HG03342 (cell line): ENCODE data around the gene ITSN1.

Experiments used
- ATAC-seq: cut with Tn5 transposase; IDR thresholded peaks from one replicate; pipeline ENCODE4 v1.9.1; 2021; ENCODE audit warnings: mild to moderate bottlenecking, moderate library complexity; ENCODE audit not compliant: unreplicated experiment

Gene ITSN1

DNA sequence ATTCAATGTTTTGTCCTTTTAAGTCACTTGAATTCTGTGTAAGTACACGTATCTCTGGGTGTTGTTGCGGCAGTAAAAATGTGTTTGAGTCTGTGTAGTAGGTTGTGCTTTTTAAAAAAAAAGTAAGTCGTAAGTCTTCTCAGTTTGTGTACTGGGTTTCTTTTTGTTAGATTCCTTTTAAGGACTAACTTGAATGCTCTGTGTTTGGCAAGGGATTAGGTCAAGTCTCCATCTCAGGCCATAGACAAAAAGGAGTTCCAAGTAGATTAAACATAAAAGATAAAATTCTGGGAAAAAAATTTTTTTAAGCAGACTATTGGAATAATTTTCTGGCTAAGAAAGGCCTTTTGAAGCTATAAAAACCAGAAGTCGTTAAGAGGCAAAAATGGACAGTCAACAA lies 160.2 kb downstream of the ITSN1 start:
- ATAC-seq: no peak

DNA sequence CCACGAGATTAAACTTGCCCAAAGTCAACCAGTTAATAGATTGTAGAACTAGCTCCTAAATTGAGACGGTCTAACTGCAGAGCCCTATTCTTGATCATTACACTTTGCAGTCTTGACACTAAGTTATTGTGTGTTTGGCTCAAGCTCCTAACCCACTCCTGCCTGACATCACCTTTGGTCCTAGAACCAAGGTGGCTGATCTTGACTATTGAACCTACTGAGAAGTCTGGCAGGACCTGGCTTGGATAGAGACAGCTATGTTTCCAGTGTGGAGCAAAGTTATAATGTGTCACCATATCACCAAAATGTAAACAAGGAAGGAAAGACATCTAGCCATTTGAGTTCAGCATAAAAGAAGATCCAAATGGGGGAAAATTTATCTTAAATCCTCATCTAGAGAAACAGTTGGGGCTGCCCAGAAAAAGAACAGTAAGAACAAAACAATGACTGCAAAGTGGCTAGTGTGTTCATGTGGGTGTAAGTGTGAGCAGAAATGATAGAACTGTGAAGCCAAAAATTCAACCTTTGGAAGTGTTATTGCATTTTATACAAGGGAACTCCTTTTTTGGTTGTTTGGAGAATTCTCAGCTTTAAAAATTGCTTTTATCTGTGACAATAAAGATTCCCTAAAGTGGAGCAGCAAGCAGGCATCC lies 166.5 kb downstream of the ITSN1 start:
- no peak for ATAC-seq

DNA sequence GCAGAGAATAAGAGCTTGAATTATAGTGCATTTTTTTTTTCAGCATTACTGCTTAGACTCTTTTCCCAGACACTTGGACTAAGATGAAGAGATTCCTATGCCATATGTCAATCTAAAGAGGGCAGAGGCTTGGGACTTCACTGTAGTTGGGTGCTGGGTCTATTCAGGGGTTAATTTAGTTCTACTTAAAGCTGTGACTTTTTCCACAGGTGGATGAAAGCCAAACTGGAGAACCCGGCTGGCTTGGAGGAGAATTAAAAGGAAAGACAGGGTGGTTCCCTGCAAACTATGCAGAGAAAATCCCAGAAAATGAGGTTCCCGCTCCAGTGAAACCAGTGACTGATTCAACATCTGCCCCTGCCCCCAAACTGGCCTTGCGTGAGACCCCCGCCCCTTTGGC lies 168.5 kb downstream of the ITSN1 start:
- no peak for ATAC-seq

DNA sequence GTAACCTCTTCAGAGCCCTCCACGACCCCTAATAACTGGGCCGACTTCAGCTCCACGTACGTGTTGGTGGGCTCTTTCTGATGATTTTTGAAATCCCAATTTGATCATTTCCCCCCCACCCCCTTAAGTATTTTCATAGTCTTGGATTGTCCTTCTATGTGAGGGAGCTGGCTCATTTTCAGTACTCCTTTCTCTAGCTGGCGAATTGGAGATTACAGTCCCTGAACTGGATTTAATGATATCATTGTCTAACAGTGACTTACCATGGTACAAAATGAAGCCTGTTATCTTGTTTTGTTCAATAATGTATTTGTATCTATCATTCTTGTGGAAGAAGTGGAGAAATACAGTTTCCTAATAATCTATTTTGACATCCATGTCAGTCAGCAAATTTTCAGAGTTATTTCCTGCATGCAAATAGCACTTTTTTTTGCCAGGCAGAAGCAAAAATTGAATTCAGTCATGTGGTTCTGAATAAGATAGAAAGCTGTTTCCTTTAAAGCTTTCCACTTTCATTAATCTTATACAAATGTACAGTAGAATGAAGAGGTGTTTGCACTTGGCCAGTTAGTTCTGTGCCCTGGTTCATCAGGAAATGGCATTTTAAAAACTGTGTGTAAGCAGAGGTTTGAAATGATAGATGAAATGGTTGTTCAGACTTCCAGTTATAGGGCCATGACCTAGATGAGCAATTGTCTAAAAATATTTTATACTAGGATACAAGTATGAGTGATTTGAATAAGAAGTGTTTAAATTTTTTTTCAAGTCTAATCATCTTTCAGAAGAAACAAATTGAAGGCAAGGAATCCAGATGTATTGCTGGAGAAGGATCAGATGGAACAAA lies 169.1 kb downstream of the ITSN1 start:
- no peak for ATAC-seq

DNA sequence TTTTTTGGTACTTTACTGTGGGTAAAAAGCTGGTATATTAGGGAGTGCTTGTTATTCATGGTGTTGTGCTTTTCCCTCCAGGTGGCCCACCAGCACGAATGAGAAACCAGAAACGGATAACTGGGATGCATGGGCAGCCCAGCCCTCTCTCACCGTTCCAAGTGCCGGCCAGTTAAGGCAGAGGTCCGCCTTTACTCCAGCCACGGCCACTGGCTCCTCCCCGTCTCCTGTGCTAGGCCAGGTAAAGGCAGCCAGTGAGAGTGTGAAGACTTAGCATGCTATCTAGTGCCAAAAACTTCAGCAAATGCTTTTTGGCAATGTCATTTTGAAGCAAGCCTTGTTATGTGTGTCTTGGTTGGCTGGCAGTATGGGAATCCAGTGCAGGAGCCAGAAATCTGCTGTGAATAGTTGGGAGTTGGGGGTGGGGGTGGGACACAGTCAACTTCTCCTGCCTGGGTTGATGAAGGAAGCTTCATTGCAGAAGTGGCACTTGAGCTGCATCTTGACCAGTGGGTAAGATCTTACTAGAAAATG lies 171.6 kb downstream of the ITSN1 start:
- ATAC-seq: no peak

DNA sequence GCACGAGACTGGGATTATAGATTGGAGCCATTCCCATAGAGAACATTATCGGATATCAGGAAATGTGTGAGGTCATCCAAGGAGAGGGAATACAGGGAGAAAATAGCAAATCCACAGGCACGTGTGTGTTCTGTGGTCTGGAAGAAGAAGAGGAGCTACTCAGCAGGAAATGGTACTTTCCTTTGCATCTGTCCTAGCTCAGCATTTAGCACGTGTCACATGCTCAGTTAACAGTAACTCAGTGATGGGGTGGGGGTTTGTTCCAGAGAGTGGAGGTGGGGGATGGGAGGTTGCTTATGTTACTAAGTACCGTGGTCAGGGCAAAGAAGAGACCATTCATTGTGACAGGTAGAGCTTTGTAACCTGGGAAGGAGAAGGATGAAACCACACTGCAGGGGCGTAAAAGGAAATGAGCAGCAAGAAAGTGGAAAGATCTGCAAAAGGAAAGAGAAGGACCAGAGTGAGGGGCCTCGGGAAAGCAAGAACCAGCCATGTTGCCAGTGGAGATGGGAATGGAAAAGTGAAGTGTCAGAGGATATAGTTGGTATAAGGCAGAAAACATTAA lies 172.9 kb downstream of the ITSN1 start:
- ATAC-seq: no peak

DNA sequence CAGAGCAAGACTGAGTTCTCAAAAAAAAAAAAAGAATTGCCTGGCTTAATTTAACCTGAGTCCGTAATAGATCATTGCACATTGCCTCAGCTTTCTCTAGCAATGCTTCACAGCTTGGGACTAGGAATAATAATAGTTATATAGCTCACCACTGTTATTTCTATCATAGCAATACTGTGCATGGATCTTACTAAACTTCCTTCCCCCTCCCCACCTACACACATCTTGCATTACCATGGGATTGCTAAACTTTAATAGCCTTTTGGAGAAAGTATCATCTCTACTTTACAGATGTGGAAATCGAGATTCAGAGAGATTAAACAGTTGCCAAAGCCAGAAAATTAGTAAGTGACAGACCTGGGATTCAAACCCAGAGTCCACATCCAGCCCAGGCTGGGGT lies 173.9 kb downstream of the ITSN1 start:
- ATAC-seq: no peak

DNA sequence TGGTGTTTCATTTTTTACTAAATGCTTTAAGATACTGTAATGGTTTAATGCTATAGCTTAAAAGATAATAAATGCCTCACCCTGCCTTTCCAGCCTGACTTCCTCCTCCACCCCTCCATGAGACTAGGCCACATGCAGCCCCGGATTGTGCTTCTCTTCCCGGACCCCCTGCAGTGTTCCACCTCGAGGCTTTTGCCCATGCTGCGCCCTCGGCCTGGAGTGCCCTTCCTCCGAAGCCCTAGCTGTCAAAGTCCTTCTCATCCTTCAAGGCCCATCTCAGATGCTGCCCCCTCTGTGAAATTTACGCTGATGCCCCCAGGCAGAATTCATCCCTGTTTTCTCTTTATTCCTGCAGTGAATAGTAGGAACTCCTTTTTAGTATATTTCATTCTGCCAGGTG lies 174.8 kb downstream of the ITSN1 start:
- no peak for ATAC-seq

DNA sequence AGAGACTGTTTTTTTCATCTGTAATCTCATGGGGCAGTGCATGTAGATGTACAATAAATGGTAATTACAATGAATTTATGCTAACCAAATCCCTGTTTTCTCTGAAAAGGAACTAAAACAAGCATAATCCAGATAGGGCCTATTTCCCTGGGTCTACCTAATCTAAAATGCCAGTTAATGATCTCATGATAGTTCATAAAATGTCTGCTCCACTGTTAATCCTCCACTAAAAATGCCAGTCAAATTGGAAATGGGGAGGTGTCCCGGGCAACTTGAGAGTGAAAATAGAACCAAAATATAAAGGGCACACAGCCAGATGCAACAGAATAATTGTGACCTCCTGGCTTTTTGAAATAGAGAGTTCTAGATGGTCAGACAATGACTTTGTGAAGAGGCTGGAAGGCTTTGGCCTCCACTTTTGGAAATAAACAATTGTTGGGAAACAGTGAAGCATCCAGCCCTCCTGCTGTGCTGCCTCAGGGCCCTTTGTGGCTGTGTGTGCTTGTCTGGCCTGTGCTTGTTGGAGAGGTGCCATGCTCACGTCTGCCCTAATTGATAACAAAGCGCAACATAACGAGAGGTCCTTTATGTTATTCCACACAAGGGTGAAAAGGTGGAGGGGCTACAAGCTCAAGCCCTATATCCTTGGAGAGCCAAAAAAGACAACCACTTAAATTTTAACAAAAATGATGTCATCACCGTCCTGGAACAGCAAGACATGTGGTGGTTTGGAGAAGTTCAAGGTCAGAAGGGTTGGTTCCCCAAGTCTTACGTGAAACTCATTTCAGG lies 175.6 kb downstream of the ITSN1 start:
- ATAC-seq: no peak

DNA sequence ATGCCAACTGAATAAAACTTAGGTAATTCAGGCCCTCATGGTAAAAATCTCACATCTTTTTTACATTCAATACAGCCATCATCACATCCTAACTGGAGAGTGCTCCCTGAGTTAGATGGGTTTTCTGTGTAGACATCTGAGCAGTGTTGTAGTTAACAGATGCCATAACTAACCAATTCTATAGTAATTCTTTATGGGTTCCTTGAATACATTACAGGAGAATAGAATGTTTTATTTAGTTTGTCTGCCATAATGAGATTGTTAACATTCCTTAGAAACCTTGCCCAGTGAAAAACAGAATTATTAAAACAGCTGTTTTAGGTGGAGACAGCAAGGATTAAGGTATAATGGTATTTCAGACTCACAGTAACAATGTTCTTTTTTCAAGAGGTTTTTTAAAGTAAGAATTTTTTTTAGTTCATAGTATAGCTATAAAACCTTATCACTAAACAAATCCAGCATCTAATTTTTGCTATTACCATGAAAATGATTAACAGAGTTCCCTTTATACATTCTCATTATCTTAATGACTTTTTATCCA lies 178.0 kb downstream of the ITSN1 start:
- no peak for ATAC-seq

DNA sequence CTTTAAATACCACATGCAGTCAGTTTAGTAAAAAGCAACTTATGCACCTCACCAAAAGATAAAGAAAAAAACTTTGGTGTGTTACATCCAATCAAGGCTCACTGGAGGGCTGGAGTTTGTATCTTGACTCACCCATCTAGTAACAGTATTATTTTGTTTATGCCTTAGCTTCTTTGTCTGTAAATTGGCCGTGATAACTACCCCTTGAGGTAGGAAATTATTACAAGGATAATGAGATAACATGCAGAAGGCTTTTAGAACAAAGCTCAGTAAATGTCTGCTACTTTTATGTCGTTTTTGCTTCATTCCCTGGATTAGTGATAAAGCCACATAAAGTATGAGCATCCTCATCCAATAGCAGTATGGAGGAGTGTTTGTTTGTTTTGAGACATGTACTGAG lies 178.5 kb downstream of the ITSN1 start:
- ATAC-seq: no peak

DNA sequence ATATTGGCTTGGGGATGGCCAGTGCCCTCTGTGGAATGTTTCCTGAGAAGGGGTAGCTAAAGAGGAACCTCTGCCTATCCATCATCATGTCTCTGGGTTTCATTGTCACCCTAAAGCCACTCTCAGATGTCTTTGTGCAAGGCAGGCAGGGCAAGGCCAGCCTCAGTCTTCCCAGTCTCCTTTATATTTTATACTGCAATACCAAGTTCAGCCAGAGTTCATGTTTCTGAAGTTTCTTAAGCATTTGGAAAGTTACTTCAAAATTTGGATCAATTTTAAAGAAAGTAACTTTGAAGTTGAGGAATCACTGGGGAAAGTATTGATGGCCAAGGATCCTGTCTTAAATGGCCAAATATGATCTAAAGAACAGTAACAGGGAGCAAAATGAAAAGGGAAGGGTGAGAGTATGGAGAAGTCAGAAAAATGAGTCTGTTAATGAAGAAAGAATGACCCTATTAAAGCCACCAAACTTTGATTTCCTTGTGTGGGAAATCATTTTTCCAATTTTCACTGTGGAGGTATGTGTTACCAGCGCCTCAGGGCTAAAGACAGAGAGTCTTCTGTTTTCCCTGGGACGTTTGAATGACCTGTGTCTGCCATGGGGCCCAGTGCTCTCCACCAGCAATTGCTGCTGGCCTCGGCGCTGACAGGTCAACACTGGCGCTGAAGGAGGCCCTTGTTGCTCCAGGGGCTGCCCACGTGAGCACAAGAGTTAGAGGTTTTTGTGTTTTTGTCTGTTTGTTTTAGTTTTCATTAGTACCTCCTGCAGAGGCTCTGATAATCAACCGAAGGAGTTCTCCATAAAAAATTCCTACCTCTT lies 179.4 kb downstream of the ITSN1 start:
- no peak for ATAC-seq

DNA sequence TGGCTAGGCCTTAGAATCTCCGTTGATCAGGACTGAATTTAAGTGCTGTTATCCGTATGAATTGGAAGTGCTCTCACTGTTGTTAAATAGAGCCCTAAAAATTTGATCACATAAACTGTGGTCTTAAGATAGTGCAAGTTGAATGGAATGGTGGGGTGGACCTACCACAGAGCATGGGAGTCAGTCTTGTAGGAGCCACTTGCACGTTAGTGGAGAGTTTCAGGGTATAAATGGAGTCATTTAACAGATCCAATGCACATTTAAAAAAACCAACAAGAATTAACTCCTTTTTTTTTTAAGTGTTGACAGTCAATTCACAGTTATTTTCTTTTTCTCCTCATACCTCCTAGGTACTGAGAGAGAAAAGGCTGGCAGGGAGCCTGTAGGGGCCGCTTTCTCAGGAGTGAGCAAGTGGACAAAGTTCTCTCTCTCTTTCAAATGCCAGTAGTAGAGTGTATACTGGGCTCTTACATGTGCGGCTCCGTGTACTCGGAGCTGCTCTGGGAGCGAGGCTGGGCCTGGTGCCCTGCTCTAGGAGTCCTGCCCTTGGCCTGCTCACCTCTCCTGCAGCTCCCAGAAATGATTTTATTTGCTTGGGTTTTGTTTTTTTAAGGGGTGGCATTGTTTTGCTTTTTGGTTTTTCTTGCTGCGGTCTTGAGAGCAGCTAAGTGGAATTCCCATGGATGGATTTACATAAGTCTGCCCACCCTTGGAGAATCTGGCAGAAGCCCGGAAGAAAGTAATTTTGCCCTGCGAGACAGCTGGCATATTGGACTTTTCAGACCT lies 182.0 kb downstream of the ITSN1 start:
- no peak for ATAC-seq

DNA sequence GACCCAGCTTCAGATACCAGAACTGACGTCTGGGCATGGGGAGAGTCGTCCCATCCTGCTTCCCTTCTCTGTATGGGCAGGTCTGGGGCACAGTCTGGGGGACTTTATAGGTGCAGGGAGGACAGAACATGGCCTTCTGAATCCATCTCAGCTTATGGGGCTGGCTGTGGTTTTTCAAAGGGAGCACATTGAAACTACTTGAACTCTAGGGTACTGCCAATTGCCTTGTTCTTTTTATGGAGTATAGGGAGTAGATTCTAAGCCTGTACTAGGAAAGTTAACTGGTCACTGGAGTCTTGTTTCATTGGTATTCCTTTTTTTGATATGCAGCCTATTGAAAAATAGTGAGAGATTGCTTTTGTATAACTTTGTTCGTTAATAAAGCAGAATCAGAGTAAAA lies 183.1 kb downstream of the ITSN1 start:
- no peak for ATAC-seq

DNA sequence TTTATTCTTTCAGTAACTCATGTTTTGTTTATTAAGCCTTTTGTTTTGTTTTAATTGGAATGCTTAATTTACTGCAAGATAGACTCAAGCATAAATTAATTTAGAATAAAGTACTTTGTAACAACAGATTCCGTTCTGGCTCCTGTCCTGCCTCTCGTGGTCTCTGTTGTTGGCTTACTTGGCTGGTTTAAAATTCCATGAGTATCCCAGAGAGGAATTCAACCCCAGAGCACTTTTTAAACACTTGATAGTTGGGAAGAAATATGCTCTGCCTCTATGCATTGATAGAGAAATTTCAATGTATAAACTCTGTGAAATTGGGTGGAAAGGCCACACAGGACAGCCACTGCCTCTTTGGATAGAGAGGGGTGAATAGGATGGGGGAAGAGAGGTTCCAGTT lies 183.6 kb downstream of the ITSN1 start:
- ATAC-seq: no peak

DNA sequence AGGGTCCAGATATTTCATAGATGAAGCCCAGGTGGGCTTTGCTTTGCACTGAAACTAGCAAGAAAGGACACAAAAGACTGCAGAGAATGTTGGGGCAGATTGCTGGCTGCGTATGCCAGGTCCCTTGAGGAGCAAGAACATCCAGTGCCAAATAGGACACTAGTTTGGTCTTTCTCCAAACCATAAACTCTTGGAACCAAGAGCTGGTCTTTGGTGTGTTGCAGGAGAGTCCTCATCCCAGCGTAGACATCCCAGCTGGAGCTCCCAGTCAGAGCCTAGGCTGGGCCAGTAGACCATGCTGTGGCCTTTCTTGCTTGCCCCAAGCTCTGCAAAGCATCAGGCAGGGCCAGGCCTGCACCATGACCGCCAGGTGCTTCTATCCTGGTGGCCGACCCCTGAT lies 185.8 kb downstream of the ITSN1 start:
- no peak for ATAC-seq

DNA sequence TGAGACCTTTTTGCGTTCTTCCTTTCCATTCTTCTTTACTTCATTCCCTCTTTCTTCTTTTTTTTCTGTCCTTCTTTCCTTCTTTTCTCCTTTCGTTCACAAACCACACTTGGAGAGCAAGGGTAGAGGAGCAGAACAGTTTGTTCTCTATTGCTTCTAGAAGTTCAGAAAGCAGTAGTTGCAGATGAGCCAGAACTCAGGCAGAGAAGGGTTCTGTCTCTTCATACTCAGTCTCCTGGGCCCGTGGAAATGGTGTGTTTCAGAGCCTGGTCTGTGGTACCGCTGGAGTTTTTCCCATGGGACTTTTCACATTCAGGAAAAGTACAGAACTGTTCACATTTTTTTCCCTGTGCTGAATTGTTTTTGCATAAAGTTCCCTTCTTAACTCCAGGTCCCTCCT lies 186.3 kb downstream of the ITSN1 start:
- no peak for ATAC-seq

DNA sequence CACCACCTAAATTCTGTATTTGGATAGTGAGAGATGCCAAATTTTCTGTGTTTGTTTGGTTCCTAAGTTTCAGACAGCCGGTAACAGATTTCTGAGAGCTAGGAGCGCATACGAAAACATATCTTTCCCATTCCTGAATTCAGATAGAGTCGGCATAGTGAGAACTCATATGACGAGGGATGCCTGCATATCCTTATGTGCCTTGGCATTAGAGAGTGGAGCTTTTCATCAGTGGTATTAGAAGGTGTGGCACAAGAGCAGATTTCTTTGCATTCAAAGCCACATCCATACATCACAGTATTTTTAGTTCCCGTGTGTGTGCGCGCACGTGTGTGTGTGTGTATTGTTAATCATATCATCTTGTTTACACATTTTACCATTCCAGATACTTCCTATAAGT lies 187.5 kb downstream of the ITSN1 start:
- ATAC-seq: no peak

DNA sequence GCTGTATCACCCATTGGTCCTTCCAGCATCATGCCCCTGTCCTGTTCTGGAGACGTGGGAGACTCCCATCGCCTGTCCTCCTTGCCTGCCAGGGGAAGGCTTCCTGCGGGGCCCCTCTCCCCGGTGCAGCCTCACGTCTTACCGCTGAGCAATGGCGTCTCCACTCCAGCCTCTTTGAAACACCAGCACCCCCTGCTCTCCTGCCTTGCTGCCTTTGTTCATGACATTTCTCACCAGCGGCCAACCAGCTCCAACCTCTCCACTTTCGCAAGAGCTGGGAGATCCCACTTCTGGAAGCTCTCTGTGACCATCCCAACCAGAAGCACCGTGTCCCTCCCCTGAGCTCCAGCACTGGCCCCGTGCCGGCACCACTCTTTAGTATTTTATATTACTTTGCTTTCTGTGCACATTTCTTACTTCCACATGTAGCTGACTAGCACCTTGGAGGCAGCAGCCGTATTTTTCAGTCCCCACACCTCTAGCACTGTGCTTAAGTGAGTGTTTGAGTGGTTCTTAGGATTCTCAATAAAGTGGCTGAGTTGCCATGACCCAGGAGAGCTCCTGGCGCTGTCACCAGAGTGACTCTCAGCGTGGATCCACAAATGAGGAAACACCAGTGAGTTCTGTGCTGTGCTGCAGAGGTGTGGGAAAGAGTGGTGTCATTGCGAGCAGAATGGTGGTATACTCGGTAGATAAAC lies 189.8 kb downstream of the ITSN1 start:
- ATAC-seq: no peak
